GM12878 (cell line): Measurements from ENCODE around the gene PALLD. TPM values are rescaled to one million over a fixed set of nuclear protein-coding genes. Genes with fewer than 3 reads are reported as not detected.

Experiments
- ASH2L ChIP-seq: fragments of 300-600, 200-600 bp; sonication (generic); IDR thresholded peaks from 2 replicates; pipeline ENCODE4 v1.6.1; 2017; ENCODE audit warnings: low read depth, mild to moderate bottlenecking, borderline replicate concordance
- BHLHE40 ChIP-seq, 2 experiments: fragments of 450-650 bp in 1 of 2; IDR thresholded peaks; 2 replicates each; pipeline ENCODE4 v1.6.1; 2011 to 2017; ENCODE audit warnings: low read depth in 2 of 2, borderline replicate concordance in 1 of 2, improper control_type of control experiment in 1 of 2, low read length in 1 of 2, mild to moderate bottlenecking in 1 of 2
- BRCA1 ChIP-seq: IDR thresholded peaks from 2 replicates; pipeline ENCODE4 v1.6.1; 2011; ENCODE audit warnings: low read depth, low read length, improper control_type of control experiment
- CREM ChIP-seq: IDR thresholded peaks from 2 replicates; pipeline ENCODE4 v1.6.1; 2014; ENCODE audit warnings: antibody characterized with exemption, low read depth
- EGR1 ChIP-seq, 2 experiments: IDR thresholded peaks; 1 replicate in 1 of 2; 2 replicates in 1 of 2; pipeline ENCODE4 v1.6.1; 2011 to 2012; ENCODE audit warnings: low read depth in 2 of 2, low read length in 2 of 2, borderline replicate concordance in 1 of 2, mild to moderate bottlenecking in 1 of 2, moderate library complexity in 1 of 2
- EP300 ChIP-seq, 2 experiments: fragments of 150-350 bp in 1 of 2; IDR thresholded peaks; 2 replicates each; pipeline ENCODE4 v1.6.1; 2011 to 2012; ENCODE audit warnings: low read depth in 2 of 2, low read length in 2 of 2, borderline replicate concordance in 1 of 2, improper control_type of control experiment in 1 of 2, inconsistent platforms in 1 of 2; ENCODE audit not compliant: control insufficient read depth in 1 of 2
- GABPA ChIP-seq: IDR thresholded peaks from 2 replicates; pipeline ENCODE4 v1.6.1; 2014; ENCODE audit warnings: antibody characterized with exemption, low read depth, mild to moderate bottlenecking, inconsistent platforms
- IKZF1 ChIP-seq: fragments of 450-650 bp; conservative IDR thresholded peaks from 2 replicates; pipeline ENCODE4 v1.6.1; 2017; ENCODE audit warnings: antibody characterized with exemption, mild to moderate bottlenecking
- LARP7 ChIP-seq: fragments of 450-650 bp; IDR thresholded peaks from 2 replicates; pipeline ENCODE4 v1.6.1; 2017; ENCODE audit warnings: mild to moderate bottlenecking
- MTA2 ChIP-seq: fragments of 450-650 bp; IDR thresholded peaks from 2 replicates; pipeline ENCODE4 v1.6.1; 2016; ENCODE audit warnings: low read depth, mild to moderate bottlenecking, moderate library complexity
- NFXL1 ChIP-seq: fragments of 450-650 bp; IDR thresholded peaks from 2 replicates; pipeline ENCODE4 v1.6.1; 2017; ENCODE audit warnings: antibody characterized with exemption, mild to moderate bottlenecking, borderline replicate concordance
- POLR2A ChIP-seq: IDR thresholded peaks from 2 replicates; pipeline ENCODE4 v1.6.1; 2011; ENCODE audit warnings: low read depth, mild to moderate bottlenecking, low read length
- RAD21 ChIP-seq: IDR thresholded peaks from 2 replicates; pipeline ENCODE4 v1.6.1; 2011; ENCODE audit warnings: mild to moderate bottlenecking, low read depth, low read length, moderate library complexity; ENCODE audit not compliant: insufficient read depth
- SMARCA5 ChIP-seq: fragments of 450-650 bp; IDR thresholded peaks from 2 replicates; pipeline ENCODE4 v1.6.1; 2017; ENCODE audit warnings: mild to moderate bottlenecking
- SREBF2 ChIP-seq: IDR thresholded peaks from 2 replicates; pipeline ENCODE4 v1.6.1; 2012; ENCODE audit warnings: mild to moderate bottlenecking, low read length
- SUZ12 ChIP-seq: fragments of 200-600 bp; sonication (generic); IDR thresholded peaks from one replicate; pipeline ENCODE4 v1.6.1; 2018; ENCODE audit warnings: antibody characterized with exemption, mild to moderate bottlenecking; ENCODE audit not compliant: unreplicated experiment
- TCF7 ChIP-seq: IDR thresholded peaks from 2 replicates; pipeline ENCODE4 v1.6.1; 2014; ENCODE audit warnings: antibody characterized with exemption, borderline replicate concordance
- YBX1 ChIP-seq: fragments of 450-650 bp; IDR thresholded peaks from 2 replicates; pipeline ENCODE4 v1.6.1; 2016; ENCODE audit warnings: antibody characterized with exemption
- ZNF622 ChIP-seq: fragments of 450-650 bp; IDR thresholded peaks from 2 replicates; pipeline ENCODE4 v1.6.1; 2017; ENCODE audit warnings: mild to moderate bottlenecking, inconsistent platforms
- polyA plus RNA-seq, 11 experiments: library from polyadenylated mRNA; depleted of rRNA in 4 of 11; unstranded in 6 of 11; stranded (reverse) in 5 of 11; fragments of >200 nt; fragmentation: Nextera tagmentation in 4 of 11; fragmentation: Illumina TruSeq in 1 of 11; extraction: Ambion mirVana in 4 of 11; extraction: Trizol in 1 of 11; gene quantifications; 1 replicate in 1 of 11; 2 replicates in 10 of 11; pipeline versions ENCODE4 v1.2.1 to v1.2.3, GENCODE V29; 2011 to 2016; ENCODE audit warnings: inconsistent platforms in 2 of 11, missing spikeins in 2 of 11, low read depth in 1 of 11
- total RNA-seq, 4 experiments: library from RNA; depleted of rRNA in 3 of 4; stranded (reverse); fragments of >200 nt in 3 of 4; fragmentation: Illumina TruSeq in 1 of 4; extraction: Trizol in 1 of 4; gene quantifications; 2 replicates each; pipeline versions ENCODE4 v1.2.1 to v1.2.3, GENCODE V29; 2013 to 2021
- TF ChIP-seq, protein P1 (sequence below): fragments of 450-650 bp; IDR thresholded peaks from 2 replicates; pipeline ENCODE4 v1.6.1; 2017; ENCODE audit warnings: borderline replicate concordance
- TF ChIP-seq, protein P2 (sequence below): fragments of 450-650 bp; IDR thresholded peaks from 2 replicates; pipeline ENCODE4 v1.6.1; 2016; ENCODE audit warnings: mild to moderate bottlenecking
- TF ChIP-seq, protein P3 (sequence below): fragments of 450-650 bp; IDR thresholded peaks from 2 replicates; pipeline ENCODE4 v1.6.1; 2017; ENCODE audit warnings: low read depth, mild to moderate bottlenecking, moderate library complexity
- TF ChIP-seq, protein P4 (sequence below): fragments of 450-650 bp; formaldehyde crosslinking; IDR thresholded peaks from 2 replicates; pipeline ENCODE4 v1.4.0; 2022; ENCODE audit warnings: mild to moderate bottlenecking, moderate library complexity
- TF ChIP-seq, protein P5 (sequence below): IDR thresholded peaks from 2 replicates; pipeline ENCODE4 v1.6.1; 2012; ENCODE audit warnings: low read depth, low read length, improper control_type of control experiment

PALLD gene
- total and polyA plus RNA-seq, 10 of the 15 experiments (the other 5 are each of a cell fraction or from before 2014, with no cell fraction given), result 1.0 to 7.7 (median 1.7) TPM

DNA sequence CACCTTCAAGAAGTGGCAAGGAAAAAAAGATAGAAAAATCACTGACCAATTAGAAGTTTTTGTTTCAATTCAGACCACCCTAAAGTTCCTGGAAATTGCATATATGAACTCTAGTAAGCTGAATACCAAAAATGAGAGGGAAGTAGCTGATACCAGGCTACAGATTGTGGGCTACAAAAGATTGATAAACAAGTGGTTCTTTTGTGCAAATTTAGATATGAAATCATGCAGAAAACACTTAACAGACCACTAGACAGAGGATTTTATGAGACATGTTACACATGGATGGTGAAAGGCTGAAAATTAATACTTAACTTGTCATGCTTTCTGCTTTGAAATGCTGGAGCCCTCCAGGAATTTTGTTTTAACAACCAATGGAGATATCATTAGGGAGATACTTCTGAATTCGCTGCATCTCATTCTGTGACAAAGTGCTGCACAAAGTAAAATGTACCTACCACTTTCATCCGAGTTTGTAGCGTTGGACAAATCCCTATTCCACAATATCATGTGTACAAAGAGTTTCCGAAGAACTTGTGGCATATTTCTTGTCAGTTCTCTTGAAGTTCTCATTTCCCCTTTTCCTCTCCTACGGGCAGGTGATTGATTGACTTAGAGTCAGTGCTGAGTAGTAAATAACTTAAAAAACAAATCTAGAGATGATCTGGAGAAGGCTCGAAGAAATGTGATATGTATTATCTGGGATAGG is 235.0 kb downstream of the PALLD start (continued):
- TF ChIP-seq, protein P1, sequence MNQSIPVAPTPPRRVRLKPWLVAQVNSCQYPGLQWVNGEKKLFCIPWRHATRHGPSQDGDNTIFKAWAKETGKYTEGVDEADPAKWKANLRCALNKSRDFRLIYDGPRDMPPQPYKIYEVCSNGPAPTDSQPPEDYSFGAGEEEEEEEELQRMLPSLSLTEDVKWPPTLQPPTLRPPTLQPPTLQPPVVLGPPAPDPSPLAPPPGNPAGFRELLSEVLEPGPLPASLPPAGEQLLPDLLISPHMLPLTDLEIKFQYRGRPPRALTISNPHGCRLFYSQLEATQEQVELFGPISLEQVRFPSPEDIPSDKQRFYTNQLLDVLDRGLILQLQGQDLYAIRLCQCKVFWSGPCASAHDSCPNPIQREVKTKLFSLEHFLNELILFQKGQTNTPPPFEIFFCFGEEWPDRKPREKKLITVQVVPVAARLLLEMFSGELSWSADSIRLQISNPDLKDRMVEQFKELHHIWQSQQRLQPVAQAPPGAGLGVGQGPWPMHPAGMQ, result no peak
- TF ChIP-seq EGR1 (IDR thresholded peaks at IDR 0.05; ENCODE audit: borderline replicate concordance in 1 of 2, low read depth in 2 of 2, low read length in 2 of 2), result no peak
- TF ChIP-seq NFXL1, result no peak
- TF ChIP-seq BHLHE40 (IDR thresholded peaks at IDR 0.05; ENCODE audit: borderline replicate concordance in 1 of 2, low read depth in 2 of 2, low read length in 1 of 2), result no peak
- TF ChIP-seq, protein P2, sequence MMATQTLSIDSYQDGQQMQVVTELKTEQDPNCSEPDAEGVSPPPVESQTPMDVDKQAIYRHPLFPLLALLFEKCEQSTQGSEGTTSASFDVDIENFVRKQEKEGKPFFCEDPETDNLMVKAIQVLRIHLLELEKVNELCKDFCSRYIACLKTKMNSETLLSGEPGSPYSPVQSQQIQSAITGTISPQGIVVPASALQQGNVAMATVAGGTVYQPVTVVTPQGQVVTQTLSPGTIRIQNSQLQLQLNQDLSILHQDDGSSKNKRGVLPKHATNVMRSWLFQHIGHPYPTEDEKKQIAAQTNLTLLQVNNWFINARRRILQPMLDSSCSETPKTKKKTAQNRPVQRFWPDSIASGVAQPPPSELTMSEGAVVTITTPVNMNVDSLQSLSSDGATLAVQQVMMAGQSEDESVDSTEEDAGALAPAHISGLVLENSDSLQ, result peak; percentile 85
- TF ChIP-seq IKZF1, result peak; percentile 85
- no peak for TF ChIP-seq POLR2A
- no peak for TF ChIP-seq RAD21
- TF ChIP-seq TCF7, result no peak
- TF ChIP-seq, protein P3, sequence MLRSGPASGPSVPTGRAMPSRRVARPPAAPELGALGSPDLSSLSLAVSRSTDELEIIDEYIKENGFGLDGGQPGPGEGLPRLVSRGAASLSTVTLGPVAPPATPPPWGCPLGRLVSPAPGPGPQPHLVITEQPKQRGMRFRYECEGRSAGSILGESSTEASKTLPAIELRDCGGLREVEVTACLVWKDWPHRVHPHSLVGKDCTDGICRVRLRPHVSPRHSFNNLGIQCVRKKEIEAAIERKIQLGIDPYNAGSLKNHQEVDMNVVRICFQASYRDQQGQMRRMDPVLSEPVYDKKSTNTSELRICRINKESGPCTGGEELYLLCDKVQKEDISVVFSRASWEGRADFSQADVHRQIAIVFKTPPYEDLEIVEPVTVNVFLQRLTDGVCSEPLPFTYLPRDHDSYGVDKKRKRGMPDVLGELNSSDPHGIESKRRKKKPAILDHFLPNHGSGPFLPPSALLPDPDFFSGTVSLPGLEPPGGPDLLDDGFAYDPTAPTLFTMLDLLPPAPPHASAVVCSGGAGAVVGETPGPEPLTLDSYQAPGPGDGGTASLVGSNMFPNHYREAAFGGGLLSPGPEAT, result peak; percentile 68; the same call in 1 of the 2 replicates
- no peak for TF ChIP-seq SREBF2
- TF ChIP-seq GABPA, result no peak
- TF ChIP-seq SUZ12, result no peak
- peak; percentile 56 for TF ChIP-seq MTA2
- TF ChIP-seq, protein P4, sequence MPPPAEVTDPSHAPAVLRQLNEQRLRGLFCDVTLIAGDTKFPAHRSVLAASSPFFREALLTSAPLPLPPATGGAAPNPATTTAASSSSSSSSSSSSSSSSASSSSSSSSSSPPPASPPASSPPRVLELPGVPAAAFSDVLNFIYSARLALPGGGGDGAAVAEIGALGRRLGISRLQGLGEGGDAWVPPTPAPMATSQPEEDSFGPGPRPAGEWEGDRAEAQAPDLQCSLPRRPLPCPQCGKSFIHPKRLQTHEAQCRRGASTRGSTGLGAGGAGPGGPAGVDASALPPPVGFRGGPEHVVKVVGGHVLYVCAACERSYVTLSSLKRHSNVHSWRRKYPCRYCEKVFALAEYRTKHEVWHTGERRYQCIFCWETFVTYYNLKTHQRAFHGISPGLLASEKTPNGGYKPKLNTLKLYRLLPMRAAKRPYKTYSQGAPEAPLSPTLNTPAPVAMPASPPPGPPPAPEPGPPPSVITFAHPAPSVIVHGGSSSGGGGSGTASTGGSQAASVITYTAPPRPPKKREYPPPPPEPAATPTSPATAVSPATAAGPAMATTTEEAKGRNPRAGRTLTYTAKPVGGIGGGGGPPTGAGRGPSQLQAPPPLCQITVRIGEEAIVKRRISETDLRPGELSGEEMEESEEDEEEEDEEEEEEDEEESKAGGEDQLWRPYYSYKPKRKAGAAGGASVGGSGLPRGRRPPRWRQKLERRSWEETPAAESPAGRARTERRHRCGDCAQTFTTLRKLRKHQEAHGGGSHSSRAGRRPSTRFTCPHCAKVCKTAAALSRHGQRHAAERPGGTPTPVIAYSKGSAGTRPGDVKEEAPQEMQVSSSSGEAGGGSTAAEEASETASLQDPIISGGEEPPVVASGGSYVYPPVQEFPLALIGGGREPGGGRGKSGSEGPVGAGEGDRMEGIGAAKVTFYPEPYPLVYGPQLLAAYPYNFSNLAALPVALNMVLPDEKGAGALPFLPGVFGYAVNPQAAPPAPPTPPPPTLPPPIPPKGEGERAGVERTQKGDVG (CRISPR knock-in tag), result no peak
- TF ChIP-seq BRCA1, result no peak
- TF ChIP-seq, protein P5, sequence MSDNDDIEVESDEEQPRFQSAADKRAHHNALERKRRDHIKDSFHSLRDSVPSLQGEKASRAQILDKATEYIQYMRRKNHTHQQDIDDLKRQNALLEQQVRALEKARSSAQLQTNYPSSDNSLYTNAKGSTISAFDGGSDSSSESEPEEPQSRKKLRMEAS, result no peak
- TF ChIP-seq CREM, result no peak
- TF ChIP-seq ASH2L, result no peak
- TF ChIP-seq ZNF622, result no peak
- TF ChIP-seq SMARCA5, result no peak; the same call in 1 of the 2 replicates
- no peak for TF ChIP-seq LARP7
- TF ChIP-seq EP300 (IDR thresholded peaks at IDR 0.05; ENCODE audit: borderline replicate concordance in 1 of 2, control insufficient read depth in 1 of 2, low read depth in 2 of 2, low read length in 2 of 2), result 0 out of 4 replicates have a peak, but pooled peaks of 1 of the 2 experiments have one; percentile 35
- TF ChIP-seq YBX1, result no peak
